GM18867 (cell line): Measurements from ENCODE around the gene RIF1.

Source experiments
- ATAC-seq: cut with Tn5 transposase; IDR thresholded peaks from one replicate; pipeline ENCODE4 v1.9.1; 2021; ENCODE audit warnings: mild to moderate bottlenecking, moderate library complexity; ENCODE audit not compliant: unreplicated experiment

Gene RIF1

GRCh38 chr2:151520976-151521375 lies 111.3 kb downstream of the RIF1 start:
- no peak for ATAC-seq

DNA sequence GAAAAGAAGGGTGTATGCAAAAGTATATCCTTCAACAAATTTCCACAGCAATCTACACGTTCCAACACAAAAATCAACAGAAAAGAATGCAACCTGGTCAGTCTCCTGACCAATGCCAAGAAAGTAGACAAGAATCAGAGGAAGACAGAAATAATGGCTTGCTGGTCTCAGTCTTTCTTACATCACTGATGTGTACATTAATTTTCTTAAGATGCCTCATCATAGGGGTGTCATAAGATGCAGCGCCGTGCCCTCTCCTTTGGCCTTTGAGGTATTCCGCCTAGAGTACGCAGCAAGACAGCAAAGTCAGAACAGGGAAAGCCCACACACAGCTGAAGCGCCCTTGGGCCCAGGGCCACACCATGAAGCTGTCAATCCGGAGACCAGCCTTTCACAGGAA lies 112.9 kb downstream of the RIF1 start:
- ATAC-seq, result no peak

GRCh38 chr2:151523850-151524249 lies 114.1 kb downstream of the RIF1 start:
- ATAC-seq, result no peak

GRCh38 chr2:151525821-151526373 lies 116.2 kb downstream of the RIF1 start:
- no peak for ATAC-seq

DNA sequence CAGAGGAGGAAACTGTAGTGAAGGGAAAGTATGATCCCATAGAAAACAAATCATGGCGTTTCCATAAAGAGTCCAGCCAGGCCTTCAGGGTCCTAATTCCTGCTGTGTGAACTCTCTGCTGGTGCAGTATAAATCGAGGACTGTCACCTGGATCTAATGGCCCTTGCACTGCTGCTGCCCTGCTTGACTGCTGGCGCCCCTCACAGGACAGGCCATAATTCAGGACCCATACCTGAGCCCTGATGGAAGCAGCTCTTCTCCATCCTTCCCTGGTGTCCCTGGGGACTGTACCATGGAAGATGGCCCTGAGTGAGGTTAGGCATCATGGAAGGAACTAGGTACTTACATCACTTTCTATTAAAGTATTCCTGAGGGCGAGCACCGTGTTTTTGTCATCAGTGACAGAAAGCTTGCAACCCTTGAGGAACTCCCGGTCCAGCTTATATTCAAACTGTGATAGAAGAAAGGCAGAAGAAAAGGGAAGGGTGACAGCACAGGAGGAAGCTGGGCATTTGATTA lies 116.9 kb downstream of the RIF1 start:
- ATAC-seq, result no peak
